NCI-H1694 treated with DMSO at 0.1 percent for 48 hours (cell line): ENCODE results near the gene POM121C.
"Not testable (repeated sequence)": the region's sequence is repeated elsewhere in the genome, so short reads cannot be mapped to it uniquely, and the experiment has no call there.

Experiments
- DNase-seq: peaks from one replicate; lab custom pipeline; 2025; lab: John Stamatoyannopoulos, UW

Gene POM121C

DNA sequence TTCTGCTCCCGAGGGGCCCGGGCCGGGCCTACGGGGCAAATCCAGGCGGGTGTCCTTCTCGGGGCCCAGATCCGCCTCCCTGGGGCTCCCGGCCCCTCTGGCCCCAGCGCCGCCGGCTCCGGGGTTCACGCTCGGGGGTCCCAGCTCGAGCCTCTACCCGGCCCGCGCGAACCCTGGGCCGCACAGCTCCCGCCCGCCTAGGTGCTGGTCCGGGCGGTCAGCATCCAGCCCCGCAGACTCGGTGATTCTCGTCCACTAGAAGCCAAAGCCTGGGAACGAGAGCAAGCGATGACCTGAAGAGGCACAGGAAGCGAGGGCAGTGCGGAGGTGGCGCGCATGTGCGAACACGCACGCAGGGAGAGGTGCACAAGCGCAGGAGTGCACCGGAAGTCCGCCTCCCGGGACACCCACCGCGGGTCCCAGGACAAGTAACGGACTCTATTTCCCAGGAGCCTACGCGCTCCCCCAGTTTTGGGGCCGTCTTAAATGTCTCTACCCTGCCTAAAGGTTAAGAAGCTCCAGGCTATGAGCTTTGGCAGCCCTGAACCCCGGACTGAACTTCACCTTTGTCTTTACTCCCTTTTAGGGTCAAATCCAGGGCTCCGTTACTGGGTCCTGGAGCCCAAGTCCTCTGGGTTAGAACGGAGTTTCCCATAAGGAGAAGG, at the start of gene POM121C:
TSS of gene POM121C (minus strand) at position 321 of the 665 bp plus-strand sequence. CDS start 44,803 bp downstream, outside the sequence.
- DNase-seq, result peak; percentile 74

DNA sequence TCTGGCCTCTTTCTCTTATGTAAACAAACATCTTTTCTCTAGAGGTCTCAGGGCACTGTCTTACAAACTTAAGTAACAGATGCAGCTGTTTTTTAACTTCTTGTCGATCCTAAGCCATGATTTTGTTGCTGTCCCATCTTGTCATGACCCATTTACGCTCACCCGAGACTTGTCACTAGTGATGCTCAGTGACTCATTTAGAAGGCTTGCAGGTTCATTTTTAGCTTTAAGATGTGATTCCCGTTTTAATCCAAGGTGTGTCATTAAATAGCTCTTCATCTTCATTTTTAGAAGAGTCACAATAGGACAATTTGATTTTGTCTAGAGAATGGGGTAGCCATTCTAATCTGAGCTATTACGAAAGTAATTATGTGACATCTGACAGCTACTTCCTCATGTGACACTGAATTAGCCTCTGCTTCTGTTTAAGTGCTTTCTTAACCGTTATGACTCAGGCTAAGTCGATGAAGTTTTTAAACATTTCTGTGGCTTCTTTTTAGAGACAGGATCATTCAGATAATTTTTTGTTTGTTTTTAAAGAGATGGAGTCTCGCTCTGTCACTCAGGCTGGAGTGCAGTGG, 48.7 kb upstream of the POM121C start:
- no peak for DNase-seq

DNA sequence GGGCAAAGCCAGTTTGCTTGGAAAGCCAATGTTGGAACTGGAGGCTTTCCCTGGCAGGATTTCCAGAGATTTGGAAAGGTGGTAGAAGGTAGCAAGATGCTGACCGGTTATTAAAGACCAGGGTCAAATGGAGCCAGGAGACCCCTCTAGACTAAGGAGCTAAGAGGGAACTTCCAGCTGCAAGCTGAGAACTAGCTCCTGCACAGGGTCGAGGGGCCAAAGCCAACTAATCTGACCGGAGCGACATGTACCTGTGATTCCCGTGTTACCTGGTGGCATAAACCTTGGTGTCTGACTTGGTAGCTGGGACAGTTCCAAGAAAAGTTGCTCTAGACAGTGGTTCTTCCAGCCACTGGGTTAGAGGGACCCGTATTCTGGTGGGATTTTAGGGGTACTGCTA, 47.8 kb upstream of the POM121C start:
- no peak for DNase-seq

DNA sequence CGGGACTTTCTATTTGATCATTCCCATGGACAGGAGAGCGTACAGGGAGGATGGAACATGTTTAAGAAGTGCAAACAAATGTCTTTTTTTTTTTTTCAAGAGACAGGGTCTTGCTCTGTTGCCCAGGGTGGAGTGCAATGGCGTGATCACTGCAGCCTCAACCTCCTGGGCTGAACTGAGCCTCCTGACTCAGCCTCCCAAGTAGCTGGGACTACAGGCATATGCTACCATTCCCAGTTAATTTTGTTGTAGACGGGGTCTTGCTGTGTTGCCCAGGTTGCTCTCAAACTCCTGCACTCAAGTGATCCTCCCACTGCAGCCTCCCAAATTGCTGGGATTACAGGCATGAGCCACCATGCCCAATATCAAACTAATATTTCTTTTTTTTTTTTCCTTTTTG, 46.5 kb upstream of the POM121C start:
- DNase-seq, result no peak

DNA sequence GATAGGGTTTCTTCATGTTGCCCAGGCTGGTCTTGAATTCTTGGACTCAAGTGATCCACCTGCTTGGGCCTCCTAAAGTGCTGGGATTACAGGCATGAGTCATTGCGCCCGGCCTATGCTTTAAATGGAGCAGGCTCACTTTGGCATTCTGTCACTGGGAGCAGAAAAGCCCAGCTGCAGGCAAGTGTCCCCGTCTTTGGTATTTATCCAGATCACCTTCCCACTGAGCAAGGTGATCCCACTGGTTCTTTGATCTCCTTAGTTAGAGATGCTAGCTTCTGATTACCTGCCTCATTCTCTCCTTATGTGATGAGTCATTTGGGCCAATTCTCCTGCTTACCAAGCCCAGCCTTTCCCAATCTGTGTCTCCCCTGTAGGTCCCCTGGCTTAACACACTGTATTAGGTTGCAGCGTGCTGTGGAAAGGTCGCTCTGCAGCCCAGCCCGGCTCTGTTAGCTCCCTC, 45.3 kb upstream of the POM121C start:
- DNase-seq, result no peak

DNA sequence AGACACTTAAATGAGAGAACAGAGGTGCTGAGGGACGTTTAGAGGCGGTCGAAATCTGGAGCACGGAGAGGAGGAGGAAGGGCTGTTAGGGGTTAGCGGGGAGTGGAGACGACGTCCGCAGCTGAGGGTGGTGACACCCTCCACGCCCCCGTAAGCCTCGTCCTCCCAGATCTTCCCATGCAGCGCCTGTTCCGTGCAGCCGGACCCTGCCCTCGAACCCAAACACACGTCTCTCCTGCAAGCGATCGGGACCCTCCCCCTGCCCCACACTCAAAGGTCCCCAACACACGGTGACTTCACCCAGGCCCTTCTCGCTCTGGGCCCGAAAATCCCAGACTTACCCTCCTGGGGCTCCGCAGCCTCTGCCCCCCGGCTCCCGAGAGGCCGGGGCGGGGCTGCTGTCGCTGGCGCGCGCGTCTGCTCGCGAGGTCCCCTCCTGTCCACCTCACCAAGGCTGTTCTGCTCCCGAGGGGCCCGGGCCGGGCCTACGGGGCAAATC, 41.2 kb upstream of the POM121C start:
- DNase-seq, result not testable (repeated sequence)

DNA sequence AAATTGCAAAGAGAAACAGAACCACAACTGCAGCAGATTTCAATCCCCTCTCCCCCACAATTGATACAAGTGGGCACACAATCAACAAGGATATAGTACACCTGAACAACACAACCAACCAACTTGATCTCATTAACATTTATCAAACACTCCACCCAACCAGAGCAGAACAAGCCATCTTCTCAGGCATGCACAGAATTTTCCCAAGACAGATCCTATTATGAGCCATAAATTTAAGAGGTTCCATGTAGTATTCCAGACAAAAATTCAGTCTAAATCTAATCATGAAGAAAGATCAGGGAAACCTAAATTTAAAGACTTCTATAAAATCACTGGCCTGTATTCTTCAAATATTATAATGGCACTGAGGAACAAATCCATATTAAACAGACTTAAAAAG, 35.6 kb upstream of the POM121C start:
- not testable (repeated sequence) for DNase-seq

DNA sequence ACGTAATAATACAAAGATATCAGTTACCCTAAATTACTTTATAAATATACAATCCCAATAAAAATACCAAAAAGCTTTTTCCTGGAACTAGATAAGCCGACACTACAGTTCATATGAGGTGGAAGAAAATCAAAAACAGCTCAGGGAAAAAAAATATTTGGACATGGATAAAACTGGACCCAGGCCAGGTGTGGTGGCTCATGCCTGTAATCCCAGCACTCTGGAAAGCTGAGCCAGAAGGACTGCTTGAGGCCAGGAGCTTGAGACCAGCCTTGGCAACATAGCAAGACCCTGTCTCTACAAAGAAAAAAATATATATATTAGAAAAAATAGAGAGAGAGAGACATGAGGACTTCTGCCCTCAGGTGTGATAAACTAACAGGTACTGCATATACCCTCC, 32.7 kb upstream of the POM121C start:
- not testable (repeated sequence) for DNase-seq

DNA sequence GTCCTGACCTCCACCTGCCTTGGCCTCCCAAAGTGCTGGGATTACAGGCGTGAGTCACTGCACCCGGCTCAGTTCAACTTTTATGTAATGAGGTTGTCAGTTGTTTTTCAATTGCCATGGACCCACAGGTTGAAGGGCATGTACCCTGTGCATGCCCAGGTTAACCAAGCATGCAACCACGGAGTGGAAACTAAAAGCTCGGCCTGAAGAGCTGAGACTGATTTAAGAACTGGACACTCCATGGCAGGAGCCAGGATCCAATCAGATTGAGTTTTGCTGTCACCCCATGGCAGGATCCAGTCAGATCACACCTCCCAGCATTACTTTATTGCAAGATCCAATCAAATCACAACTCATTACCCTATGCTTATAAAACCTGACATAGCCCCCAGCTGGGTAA, 22.9 kb upstream of the POM121C start:
- DNase-seq, result not testable (repeated sequence)

DNA sequence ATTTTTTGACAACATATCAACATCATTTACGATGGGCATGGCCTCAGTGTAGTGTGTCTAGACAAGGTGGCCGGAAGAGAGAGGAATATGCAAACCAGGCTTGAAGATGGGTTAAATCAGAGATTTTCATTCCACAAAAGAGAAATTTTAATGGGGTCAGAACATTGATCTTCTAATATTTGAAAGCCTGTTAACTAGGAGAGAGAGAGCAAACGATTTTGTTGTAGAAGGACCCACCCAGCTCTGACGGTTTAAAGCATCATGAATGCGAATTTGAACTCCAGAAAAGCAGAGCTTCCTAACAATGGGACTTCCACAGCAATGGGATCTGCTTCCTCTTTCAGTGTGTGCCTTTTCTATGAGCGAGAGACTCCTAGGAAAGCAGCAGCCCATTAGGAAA, 5.9 kb upstream of the POM121C start, which contains the start of gene SPDYE5:
TSS of gene SPDYE5 (plus strand) at position 301 of the 400 bp plus-strand sequence. CDS start 1,728 bp downstream, outside the sequence.
- DNase-seq, result not testable (repeated sequence)

DNA sequence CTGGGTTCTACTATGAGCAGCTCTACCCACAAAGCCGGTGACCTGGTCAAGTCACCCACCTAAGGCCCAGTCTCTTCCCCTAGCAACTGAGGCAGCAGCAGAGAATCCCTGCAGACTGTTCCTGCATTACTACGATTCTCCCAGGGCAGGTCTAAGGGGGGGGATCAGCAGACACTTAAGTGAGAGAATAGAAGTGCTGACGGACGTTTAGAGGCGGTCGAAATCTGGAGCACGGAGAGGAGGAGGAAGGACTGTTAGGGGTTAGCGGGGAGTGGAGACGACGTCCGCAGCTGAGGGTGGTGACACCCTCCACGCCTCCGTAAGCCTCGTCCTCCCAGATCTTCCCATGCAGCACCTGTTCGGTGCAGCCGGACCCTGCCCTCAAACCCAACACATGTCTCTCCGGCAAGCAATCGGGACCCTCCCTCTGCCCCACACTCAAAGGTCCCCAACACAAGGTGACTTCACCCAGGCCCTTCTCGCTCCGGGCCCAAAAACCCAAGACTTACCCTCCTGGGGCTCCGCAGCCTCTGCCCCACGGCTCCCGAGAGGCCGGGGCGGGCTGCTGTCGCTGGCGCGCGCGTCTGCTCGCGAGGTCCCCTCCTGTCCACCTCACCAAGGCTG, 632 bp downstream of the POM121C start:
- DNase-seq, result not testable (repeated sequence)

DNA sequence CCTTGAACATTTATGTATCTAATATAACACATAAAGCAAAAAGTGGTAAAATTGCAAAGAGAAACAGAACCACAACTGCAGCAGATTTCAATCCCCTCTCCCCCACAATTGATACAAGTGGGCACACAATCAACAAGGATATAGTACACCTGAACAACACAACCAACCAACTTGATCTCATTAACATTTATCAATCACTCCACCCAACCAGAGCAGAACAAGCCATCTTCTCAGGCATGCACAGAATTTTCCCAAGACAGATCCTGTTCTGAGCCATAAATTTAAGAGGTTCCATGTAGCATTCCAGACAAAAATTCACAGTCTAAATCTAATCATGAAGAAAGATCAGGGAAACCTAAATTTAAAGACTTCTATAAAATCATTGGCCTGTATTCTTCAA, 5.8 kb downstream of the POM121C start:
- DNase-seq, result not testable (repeated sequence)

DNA sequence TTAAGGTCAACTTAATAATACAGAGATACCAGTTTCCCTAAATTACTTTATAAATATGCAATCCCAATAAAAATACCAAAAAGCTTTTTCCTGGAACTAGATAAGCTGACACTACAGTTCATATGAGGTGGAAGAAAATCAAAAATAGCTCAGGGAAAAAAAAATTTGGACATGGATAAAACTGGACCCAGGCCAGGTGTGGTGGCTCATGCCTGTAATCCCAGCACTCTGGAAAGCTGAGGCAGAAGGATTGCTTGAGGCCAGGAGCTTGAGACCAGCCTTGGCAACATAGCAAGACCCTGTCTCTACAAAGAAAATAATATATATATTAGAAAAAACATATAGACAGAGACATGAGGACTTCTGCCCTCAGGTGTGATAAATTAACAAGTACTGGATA, 8.6 kb downstream of the POM121C start:
- DNase-seq, result not testable (repeated sequence)

DNA sequence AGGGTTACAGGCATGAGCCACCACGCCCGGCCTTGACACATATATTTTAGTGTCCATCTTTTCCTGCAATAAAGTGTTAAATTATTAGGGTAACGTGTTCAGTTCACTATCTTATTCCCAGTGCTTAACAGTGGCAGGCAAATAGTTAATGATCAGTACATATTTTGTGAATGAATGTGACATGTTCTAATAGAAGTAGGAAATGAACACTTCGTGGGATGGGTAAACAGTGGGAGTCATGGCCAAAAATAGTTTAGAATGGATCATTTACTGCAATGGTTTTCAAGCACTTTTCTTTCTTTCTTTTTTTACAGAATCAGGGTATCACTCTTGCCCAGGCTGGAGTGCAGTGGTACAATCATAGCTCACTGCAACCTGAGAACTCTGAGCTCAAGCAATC, 15.9 kb downstream of the POM121C start:
- DNase-seq, result not testable (repeated sequence)

DNA sequence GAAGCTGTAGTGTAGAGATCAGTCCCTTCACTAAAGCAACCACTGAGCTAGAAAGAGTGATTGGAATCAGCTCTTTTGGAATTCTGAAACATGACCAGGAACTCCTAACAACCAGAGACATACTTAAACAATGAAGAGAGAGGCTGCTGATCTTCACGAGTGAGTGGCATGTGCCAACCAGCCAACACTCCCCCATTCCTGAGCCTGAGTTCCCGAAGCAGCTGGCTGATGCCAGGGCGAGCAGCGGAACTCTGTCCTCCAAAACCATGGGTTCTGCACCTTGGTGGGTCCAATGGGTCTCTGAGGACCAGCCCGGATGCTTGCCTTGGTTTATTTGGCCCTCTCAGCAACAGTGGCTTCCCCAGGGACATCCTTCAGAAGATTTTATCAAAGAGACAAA, 25.6 kb downstream of the POM121C start:
- DNase-seq, result not testable (repeated sequence)

DNA sequence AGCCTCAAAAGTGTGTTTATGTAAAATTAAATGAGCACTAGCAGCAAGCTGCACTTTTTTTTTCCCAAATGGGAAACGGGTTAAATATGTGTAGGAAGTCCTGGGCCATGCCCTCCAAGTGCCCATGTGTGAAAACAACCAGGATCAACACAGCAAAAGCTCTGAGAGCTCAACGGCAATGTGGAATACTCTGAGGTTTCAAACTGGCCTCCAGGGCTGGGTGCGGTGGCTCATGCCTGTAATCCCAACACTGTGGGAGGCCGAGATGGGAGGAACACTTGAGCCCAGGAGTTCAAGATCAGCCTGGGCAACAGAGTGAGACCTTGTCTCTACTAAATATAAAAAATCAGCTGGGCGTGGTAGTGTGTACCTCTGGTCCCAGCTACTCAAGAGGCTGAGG, 28.1 kb downstream of the POM121C start:
- DNase-seq, result not testable (repeated sequence)

DNA sequence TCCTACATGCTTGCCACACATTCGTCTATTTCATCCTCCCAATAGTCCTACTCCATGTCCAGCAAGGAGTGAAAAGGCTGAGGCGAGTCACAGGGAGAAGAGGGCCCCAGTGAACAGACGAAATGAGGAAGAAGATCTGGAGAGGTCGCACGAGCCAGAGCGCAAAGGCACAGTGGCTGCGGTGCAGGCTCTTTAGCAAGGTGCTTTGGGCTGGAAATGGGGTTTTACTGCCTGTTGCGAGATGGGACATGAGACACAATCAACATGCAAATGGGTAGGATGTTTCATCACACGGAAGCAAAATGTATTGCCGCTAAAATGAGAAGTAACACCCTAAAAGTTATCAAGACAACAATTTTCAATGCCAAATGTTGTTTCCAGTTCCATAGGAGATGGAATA, 29.7 kb downstream of the POM121C start:
- not testable (repeated sequence) for DNase-seq

DNA sequence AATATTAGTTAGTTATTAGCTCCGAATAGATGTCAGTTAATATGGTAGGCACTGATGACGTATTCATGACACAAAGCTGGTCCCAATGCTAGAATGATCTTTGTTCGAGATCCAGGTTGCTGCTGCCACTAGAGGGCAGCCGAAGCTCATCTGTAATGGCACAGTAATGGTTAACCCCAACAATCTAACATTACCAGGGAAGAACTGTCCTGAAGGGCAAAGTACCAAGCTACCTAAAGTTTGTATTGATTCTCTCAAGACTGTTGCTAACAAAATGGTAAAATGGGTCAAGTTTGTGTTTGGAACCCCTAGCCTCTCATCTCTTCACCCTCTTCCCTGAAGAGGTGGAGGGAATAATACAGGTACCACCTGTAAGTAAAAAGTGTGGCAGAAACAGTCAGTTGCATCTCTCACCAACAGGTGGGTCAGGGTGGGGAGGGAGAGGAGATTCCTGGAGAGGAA, 33.6 kb downstream of the POM121C start:
- DNase-seq, result not testable (repeated sequence)

DNA sequence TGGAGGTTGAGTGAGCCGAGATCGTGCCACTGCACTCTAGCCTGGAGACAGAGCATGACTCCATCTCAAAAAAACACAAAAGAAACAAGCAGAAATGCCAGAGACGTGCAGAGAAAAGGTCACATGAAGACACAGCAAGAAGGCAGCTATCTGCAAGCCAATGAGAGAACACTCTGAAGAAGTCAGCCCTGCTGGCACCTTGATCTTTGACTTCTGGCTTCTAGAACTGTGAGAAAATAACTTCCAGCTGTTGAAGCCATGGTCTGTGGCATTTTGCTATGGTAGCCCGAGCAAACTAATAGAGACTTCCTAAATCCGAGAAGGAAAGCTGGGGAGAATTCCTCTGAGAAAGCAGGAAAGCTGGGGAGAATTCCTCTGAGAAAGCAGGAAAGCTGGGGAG, 36.2 kb downstream of the POM121C start:
- not testable (repeated sequence) for DNase-seq

DNA sequence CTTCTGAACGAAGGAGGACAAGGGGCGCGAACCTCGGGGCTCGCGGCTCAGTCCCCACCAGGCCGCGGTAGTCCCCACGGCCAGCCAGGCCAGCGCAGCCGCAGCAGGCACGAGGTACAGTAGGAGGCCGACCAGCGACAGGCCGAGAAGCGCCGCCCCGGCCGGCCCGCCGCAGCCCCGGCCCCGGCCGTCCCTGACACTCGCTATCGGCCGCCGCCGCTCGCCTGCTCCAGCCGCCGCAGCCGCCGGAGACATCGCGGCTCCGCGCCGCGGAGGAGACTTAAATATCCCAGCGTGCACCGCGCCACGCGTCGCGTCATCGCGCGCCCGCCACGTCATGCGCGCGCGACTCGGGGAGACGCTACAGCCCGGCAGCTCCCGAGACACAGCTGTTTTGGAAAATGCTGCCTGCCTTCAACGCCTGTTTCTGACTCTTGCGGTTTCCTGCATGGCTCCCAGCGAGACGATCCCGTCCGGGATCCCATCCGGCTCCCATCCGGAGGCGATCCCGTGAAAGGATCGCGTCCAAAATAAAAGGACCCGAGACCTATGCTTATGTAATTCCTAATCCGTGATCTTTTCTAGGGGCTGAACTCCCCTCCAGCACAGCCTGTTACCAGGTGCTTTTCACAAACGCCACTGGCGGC, 43.5 kb downstream of the POM121C start:
- not testable (repeated sequence) for DNase-seq

DNA sequence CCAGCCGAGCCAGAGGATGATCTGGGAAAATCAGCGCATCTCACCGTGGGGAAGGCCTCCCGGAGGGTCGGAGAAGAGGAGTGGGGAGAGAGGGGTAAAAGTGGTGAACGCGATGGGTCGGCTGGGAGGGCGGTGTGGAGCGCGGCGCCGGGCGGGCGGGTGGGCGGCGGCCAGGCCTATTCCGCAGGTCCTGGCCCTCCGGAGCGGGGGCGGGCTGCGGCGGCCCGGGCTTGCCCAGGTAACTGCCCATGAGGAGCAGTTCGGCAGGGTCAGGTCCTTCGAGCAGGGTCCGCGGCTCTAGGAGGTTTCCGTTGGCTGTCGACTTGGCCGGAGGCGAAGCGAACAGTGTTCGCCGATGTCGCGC, 44.0 kb downstream of the POM121C start:
- DNase-seq, result not testable (repeated sequence)

DNA sequence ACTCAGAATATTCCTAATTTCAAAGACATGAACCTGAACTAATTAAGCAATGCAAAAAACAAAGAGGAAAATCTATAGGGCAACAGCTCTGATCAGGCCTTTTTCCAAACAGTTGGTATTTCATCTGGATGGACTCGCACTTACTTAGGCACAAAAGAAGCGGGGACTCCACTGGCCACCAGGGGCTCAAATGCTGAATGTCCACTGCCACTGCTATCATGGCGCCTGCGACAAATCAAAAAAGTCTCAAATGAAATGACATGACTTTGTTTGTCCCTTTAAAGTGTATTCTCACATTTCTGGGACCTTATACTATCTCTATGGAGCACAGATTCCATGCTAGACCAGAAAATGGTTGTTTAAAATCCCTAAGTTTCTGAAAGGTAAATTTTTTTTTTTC, 47.1 kb downstream of the POM121C start:
- DNase-seq, result not testable (repeated sequence)
